ENCODE data around the gene CPB2.

Gene CPB2

GRCh38 chr13:46094478-46094877, 10.4 kb downstream of the CPB2 start:
- no peak for DNase-seq

GRCh38 chr13:46088821-46089562, 15.8 kb downstream of the CPB2 start:
- DNase-seq, result no peak

GRCh38 chr13:46087481-46087880, 17.4 kb downstream of the CPB2 start:
- no peak for DNase-seq

GRCh38 chr13:46086985-46087384, 17.8 kb downstream of the CPB2 start:
- DNase-seq, result no peak

- no peak for DNase-seq
These were observed 18.4 kb downstream of the CPB2 start for GRCh38 chr13:46086421-46086922.

- no peak for DNase-seq
These were observed 19.1 kb downstream of the CPB2 start for GRCh38 chr13:46085737-46086136.

- DNase-seq, result no peak
These were observed 22.5 kb downstream of the CPB2 start for GRCh38 chr13:46082324-46082723.

- DNase-seq, result no peak
These were observed 25.1 kb downstream of the CPB2 start for GRCh38 chr13:46079770-46080169.

GRCh38 chr13:46077265-46077664, 27.6 kb downstream of the CPB2 start:
- DNase-seq, result peak; percentile 8

- DNase-seq, result no peak
These were observed 28.0 kb downstream of the CPB2 start for GRCh38 chr13:46076827-46077226.

- no peak for DNase-seq
These were observed 29.0 kb downstream of the CPB2 start for GRCh38 chr13:46075811-46076210.

GRCh38 chr13:46071590-46072249, 33.1 kb downstream of the CPB2 start:
- no peak for DNase-seq

- DNase-seq, result no peak
These were observed 41.5 kb downstream of the CPB2 start for GRCh38 chr13:46063292-46063691.

GRCh38 chr13:46062185-46062584, 42.6 kb downstream of the CPB2 start:
- peak; percentile 82 for DNase-seq

GRCh38 chr13:46059405-46059804, 45.4 kb downstream of the CPB2 start:
- DNase-seq, result no peak

GRCh38 chr13:46058268-46058667, 46.6 kb downstream of the CPB2 start:
- DNase-seq, result no peak

- peak; percentile 65 for DNase-seq
These were observed 47.4 kb downstream of the CPB2 start for GRCh38 chr13:46057256-46058015.

GRCh38 chr13:46053162-46054012, 51.4 kb downstream of the CPB2 start:
- DNase-seq, result no peak

- peak; percentile 97 for DNase-seq
These were observed 52.3 kb downstream of the CPB2 start, which contains the start of gene ZC3H13 for GRCh38 chr13:46052319-46053161. Gene ZC3H13, minus strand, starts transcription at chr13:46052746. Its CDS starts 7,239 bp downstream, at chr13:46045507.

- DNase-seq, result no peak
These were observed 52.9 kb downstream of the CPB2 start for GRCh38 chr13:46051968-46052318.

GRCh38 chr13:46050771-46051170, 54.1 kb downstream of the CPB2 start:
- DNase-seq, result no peak

- DNase-seq, result no peak
These were observed 59.4 kb downstream of the CPB2 start for GRCh38 chr13:46045424-46045823.

All from fibroblast of skin of right biceps (primary cell).